Uterus (tissue), 2 donors: ENCODE results near the gene FBXO17.

Source experiments
- CTCF ChIP-seq, 4 experiments: fragments of 200-600 bp in 2 of 4; fragments of 450-650 bp in 2 of 4; sonication (generic) in 2 of 4; IDR thresholded peaks; one replicate each; pipeline ENCODE4 v1.5.1; 2016 to 2019; ENCODE audit warnings: antibody characterized with exemption in 4 of 4, mild to moderate bottlenecking in 2 of 4, moderate library complexity in 1 of 4
- POLR2A ChIP-seq, 2 donors: fragments of 450-650 bp; IDR thresholded peaks; one replicate each; pipeline ENCODE4 v1.6.1; 2016; ENCODE audit warnings: antibody characterized with exemption in 2 of 2, mild to moderate bottlenecking in 1 of 2, moderate library complexity in 1 of 2

- no peak for TF ChIP-seq CTCF (IDR thresholded peaks at IDR 0.05)
- no peak for TF ChIP-seq POLR2A (IDR thresholded peaks at IDR 0.05)
Observed at GRCh38 chr19:39004403-39004802, 28.9 kb upstream of the FBXO17 start.
